HG03354 (cell line): ENCODE measurements around the gene TRPM2.

Experiments used
- ATAC-seq: cut with Tn5 transposase; IDR thresholded peaks from one replicate; pipeline ENCODE4 v1.9.1; 2021; ENCODE audit warnings: mild to moderate bottlenecking; ENCODE audit not compliant: unreplicated experiment, poor library complexity, severe bottlenecking

The TRPM2 gene

DNA sequence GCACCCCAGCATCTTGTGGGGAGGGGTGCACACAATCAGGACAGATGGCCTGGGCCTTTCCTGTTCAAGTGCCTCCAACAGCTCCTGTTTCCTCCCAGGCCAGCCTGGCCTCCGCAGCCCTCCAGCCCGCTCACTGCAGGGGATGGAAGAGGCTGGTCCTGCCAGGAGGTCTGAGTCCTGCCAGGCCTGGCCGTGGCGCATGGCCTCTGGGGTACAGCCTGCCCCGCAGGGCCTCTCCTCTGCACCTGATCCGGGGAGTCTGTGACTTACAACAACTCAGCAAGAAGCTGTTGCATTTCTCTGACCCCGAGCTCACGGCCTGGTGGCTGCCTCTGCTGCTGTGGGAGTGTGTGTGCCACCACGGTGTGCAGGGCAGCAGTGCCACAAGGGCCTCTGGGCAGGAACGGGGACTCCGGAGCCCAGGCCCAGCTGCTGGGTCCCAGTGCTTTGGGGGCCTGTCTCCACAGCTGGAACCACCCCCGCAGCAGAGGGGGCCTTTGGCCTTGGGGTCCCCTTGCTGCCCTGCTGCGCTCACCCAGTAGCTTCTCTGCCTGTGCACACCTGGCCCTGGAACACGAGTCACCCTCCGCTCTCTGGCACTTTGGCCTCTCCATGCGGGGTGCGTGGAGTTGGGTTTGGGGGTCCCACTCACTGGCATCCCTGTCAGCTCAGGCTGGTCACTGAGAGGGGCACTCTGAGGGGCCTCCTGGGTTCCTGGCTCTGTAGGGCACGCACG is 84.4 kb downstream of the TRPM2 start:
- no peak for ATAC-seq

GRCh38 chr21:44438531-44439210 is 85.2 kb downstream of the TRPM2 start:
- no peak for ATAC-seq

DNA sequence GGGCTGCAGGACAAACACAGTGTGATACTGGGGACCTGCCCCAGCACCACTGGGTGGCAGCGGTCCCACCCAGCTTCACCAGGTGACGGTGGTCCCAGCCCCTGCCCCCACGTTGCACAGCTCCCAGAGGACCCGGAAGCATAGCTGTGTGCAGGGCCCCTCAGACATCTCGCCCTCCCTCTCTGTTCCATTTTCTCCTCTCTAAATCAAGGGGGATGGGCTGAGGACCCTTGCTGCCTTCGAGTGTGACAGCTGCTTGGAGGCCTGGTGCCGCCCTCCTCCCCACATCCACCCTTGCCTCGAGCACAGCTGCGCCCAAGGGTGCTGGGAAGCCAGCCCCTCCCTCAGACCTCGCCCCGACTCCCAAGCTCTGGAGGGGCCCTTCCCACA is 85.8 kb downstream of the TRPM2 start:
- ATAC-seq, result no peak

DNA sequence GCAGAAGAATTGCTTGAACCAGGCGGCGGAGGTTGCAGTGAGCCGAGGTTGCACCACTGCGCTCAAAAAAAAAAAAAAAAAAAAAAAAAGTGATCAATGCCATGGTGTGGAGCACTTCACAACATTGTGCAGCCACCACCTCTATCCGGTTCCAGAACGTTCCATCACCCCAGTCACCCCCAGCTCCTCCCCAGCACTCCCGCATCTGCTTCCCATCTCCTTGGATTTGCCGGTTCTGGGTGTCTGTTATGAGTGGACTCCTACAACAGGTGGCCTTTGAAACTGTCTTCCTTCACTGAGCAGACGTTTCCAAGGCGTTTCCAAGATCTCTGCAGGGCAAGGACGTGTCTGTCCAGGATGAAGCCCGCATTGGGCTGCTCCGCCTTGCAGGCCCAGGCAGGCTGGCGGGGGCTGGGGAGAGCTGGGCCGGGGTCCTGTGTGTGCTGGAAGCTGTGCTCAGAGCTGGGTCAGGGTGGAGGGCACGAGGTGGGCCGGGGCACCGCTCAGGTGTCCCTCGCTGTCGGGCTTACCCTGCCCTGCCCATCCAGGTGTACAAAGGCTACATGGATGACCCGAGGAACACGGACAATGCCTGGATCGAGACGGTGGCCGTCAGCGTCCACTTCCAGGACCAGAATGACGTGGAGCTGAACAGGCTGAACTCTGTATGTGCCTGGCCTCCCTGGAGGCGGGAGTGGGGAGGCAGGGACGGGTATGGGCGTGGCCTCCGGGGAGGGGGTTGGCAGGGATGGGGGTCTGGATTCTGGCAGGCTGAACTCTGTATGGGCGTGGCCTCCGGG is 87.0 kb downstream of the TRPM2 start:
- ATAC-seq, result no peak

DNA sequence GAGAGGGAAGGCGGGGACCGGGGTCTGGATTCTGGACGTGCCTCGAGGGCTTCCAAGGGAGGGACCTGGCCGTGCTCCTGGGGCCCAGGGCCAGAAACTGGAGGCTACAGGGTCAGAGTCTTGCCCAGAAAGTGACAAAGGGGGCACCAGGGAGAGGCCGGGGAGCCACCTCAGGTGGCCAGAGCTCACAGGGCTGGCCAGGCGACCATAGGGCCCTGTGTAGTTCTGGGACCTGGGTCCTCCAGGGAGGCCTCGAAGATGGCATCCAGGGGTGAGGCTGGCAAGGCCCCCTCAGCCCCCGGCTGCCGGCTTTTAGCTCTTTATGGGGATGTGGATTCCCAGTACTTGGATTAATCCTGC is 87.6 kb downstream of the TRPM2 start:
- ATAC-seq, result no peak

GRCh38 chr21:44441581-44442265 is 88.3 kb downstream of the TRPM2 start:
- ATAC-seq, result no peak

- no peak for ATAC-seq
These were observed 89.1 kb downstream of the TRPM2 start for GRCh38 chr21:44442266-44443125.

DNA sequence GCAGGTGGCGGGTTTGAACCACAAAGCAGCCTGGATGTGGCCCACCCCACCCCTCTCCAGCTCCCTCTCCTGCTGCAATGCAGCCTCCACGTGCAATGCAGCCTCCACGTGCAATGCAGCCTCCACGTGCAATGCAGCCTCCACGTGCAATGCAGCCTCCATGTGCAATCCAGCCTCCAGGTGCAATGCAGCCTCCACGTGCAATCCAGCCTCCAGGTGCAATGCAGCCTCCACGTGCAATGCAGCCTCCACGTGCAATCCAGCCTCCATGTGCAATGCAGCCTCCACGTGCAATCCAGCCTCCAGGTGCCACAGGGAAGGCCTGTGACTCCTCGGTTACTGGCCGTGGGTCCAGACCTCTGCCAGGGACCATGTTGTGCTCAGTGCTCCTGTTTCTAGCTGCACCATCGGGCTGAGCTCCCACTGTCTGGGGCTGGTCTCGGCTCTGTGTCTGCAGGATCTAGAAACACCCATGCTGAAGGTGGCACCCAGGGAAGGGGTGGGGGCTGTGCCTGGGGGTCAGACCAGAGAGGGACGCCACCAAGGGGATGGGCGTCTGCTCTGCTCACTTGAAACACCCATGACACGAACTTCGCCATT is 90.0 kb downstream of the TRPM2 start:
- no peak for ATAC-seq

DNA sequence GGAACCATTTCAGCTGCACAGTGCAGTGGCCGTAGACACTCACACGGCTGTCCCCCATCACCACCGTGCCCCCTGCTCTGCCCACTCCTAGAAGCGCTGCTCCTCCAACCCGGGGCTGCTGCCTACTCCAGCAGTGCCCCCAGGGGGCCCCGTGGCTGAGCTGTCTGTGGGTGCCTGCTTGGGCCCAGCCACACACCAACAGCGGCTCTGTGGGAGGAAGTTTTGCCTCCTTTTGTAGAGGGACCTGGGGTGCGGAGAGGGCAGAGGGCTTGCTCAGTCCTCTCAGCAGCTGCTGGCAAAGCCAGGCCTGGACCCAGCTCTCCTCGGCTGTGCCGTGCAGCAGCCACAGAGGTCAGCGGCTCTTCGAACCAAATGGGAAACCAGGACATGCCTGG is 90.5 kb downstream of the TRPM2 start:
- ATAC-seq, result no peak

- no peak for ATAC-seq
These were observed 91.0 kb downstream of the TRPM2 start for GRCh38 chr21:44444286-44444931.

GRCh38 chr21:44445145-44445812 is 91.9 kb downstream of the TRPM2 start:
- no peak for ATAC-seq

- ATAC-seq, result no peak
These were observed 95.3 kb downstream of the TRPM2 start for GRCh38 chr21:44448651-44449131.

- ATAC-seq, result no peak
These were observed 96.3 kb downstream of the TRPM2 start for GRCh38 chr21:44449473-44450363.

- ATAC-seq, result no peak
These were observed 97.0 kb downstream of the TRPM2 start for GRCh38 chr21:44450402-44450801.

DNA sequence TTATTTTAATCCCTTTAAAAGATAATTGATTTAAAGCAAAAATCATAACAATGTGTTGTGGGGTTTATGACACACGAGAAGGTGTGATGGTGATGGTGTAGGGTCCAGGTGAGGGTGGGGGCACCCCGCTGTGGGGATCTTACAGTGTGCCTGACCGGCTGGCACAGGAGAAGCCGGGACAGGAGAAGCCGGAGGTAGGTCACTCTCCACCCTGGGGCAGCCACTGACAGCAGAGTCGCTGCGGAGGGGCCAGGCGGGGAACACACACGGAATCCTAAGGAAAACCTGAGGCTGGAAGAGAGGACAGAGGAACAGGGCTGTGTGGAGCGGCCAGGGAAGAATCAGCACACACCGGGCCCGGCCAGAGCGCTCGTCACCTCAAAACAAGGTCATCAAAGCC is 97.6 kb downstream of the TRPM2 start:
- ATAC-seq, result no peak

DNA sequence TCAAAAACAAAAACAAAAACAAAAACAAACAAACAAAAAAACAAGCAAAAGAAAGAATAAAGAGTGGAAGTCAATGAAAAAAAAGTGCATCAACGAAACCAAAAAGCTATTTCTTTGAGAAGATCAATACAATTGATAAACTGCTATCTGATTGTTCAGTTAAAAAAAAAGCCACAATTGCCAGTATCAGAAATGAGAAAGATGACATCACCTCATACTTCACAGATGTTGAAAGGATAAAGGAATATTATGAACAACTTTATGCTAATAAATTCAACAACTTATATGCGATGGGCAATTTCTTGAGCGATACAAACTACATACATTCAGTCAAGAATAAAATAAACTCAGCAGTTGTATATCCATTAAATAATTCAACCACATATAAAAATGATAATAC is 99.7 kb downstream of the TRPM2 start:
- no peak for ATAC-seq

DNA sequence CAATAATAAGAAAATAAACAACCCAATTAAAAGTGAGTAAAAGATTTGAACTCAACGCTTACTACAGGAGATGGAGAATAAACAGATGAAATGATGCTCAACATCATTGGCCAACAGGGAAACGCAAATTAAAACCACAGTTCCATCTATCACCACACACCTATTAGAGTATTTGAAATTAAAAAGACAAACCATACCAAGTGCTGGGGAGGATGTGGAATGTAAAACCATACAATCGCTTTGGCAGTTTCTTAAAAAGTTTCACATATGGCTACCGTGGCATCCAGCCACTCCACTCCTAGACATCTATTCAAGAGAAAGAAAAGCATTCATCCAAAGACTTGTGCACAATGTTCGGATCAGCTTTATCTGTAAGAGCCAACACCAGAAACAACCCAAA is 100.6 kb downstream of the TRPM2 start:
- ATAC-seq, result no peak
